ENCODE results near the gene HVCN1. TPM values are rescaled to one million over a fixed set of nuclear protein-coding genes. Genes with fewer than 3 reads are reported as not detected.
"Not testable (repeated sequence)": the region's sequence is repeated elsewhere in the genome, so short reads cannot be mapped to it uniquely, and the experiment has no call there.

The HVCN1 gene
- total and polyA plus RNA-seq, 2 of the 8 experiments (the other 6 are each of a cell fraction or from before 2014, with no cell fraction given) = 5.8 to 11.2 TPM

DNA sequence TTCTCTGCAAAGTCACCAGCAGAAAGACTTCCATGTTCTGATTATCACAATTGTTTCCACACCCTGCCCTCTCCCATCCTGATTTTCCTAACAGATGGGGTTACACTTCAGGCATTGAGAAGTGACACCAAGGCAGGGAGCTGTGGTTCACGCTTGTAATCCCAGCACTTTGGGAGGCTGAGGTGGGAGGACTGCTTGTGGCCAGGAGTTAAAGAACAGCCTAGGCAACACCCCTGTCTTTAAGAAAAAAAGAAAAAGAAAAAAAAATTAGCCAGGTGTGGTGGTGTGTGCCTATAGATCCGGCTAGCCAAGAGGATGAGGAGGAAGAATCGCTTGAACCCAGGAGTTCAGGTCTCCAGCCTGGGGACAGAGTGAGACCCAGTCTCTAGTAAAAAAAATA, 48.6 kb upstream of the HVCN1 start (continued):
- TF ChIP-seq SP2 (IDR thresholded peaks at IDR 0.05; ENCODE audit: low read length) = no peak
- TF ChIP-seq CEBPB (IDR thresholded peaks at IDR 0.05; ENCODE audit: low read depth, low read length) = no peak
- TF ChIP-seq, protein P1, sequence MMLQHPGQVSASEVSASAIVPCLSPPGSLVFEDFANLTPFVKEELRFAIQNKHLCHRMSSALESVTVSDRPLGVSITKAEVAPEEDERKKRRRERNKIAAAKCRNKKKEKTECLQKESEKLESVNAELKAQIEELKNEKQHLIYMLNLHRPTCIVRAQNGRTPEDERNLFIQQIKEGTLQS (IDR thresholded peaks at IDR 0.05; ENCODE audit: insufficient read depth, low read depth, low read length) = no peak
- no peak for TF ChIP-seq MAFK (IDR thresholded peaks at IDR 0.05; ENCODE audit: low read depth, low read length)

DNA sequence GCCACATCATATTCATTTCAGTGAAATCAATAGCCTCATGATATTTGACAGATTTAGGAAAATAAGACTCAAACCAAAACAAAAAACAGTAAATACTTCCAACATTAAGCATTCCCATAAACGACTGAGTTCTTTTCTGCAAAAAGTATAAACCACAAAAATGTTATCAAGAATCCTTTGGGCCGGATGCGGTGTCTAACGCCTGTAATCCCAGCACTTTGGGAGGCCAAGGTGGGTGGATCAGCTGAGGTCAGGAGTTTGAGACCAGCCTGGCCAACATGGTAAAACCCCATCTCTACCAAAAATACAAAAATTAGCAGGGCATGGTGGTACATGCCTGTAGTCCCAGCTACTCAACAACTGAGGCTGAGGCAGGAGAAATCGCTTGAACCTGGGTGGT, 48.1 kb upstream of the HVCN1 start:
- not testable (repeated sequence) for H2BK20ac ChIP-seq (ENCODE audit: low read length); H2BK12ac ChIP-seq (ENCODE audit: low read depth, low read length); H3K9ac ChIP-seq (replicated peaks in 1 of 4; ENCODE audit: extremely low read depth in 1 of 4, low read depth in 3 of 4, low read length in 3 of 4); H3K27me3 ChIP-seq (replicated peaks in 1 of 4; ENCODE audit: control insufficient read depth in 3 of 4, extremely low read depth in 1 of 4, insufficient read depth in 3 of 4, low read length in 3 of 4); H3K4ac ChIP-seq (replicated peaks; ENCODE audit: insufficient read length, low read depth, low read length); H3K23me2 ChIP-seq (ENCODE audit: low read depth, low read length); H3K9me3 ChIP-seq (ENCODE audit: insufficient read depth in 2 of 2, low read depth in 1 of 2, low read length in 1 of 2); H4K5ac ChIP-seq (ENCODE audit: insufficient read length, low read depth, low read length); H2AFZ ChIP-seq (ENCODE audit: low read length); H2AK5ac ChIP-seq (ENCODE audit: low read depth, low read length); FAIRE-seq; H2BK15ac ChIP-seq (ENCODE audit: low read length); H3K56ac ChIP-seq (replicated peaks; ENCODE audit: insufficient read length, low read depth, low read length); DNase-seq (ENCODE audit: low read depth in 1 of 2, low spot score in 2 of 2); H3K4me1 ChIP-seq (replicated peaks in 1 of 4; ENCODE audit: control insufficient read depth in 3 of 4, insufficient read depth in 4 of 4, low read length in 3 of 4); H3K79me1 ChIP-seq (ENCODE audit: low read depth, low read length); H3K18ac ChIP-seq (ENCODE audit: extremely low read depth, low read length); H2BK120ac ChIP-seq (replicated peaks; ENCODE audit: low read depth, low read length); H4K91ac ChIP-seq (replicated peaks; ENCODE audit: insufficient read length, low read length); H3K23ac ChIP-seq (ENCODE audit: insufficient read length); H3K4me3 ChIP-seq (ENCODE audit: extremely low read depth in 1 of 4, insufficient read depth in 2 of 4, low read depth in 3 of 4, low read length in 4 of 4); H4K8ac ChIP-seq (ENCODE audit: extremely low read depth, insufficient read depth, low read length); H3K4me2 ChIP-seq (ENCODE audit: insufficient read depth in 1 of 2, low read depth in 2 of 2, low read length in 2 of 2); H3K27ac ChIP-seq (ENCODE audit: low read depth, low read length); H2BK5ac ChIP-seq (ENCODE audit: low read depth, low read length); H3K14ac ChIP-seq (ENCODE audit: insufficient read length)
- 90% methylated on average over 5 of the region's 5 CpGs; no CpG with 5 or more reads in 1 of the 2 experiments for WGBS, 2 experiments (ENCODE audit: extremely low coverage in 1 of 2, insufficient coverage in 1 of 2, insufficient read length in 1 of 2, insufficient replicate concordance in 2 of 2, low coverage in 1 of 2, low lambda C conversion rate in 2 of 2, missing lambda C conversion rate in 1 of 2)
- ChIA-PET CTCF (ENCODE audit: partially characterized antibody) (interaction anchor here (1.0 to 1.6 kb wide), 2 partner anchors 11 to 90 kb away, joined by 5 read pairs; no protein-coding TSS in a partner anchor), POLR2A (ENCODE audit: partially characterized antibody) (interaction anchor here (1.6 kb wide), 2 partner anchors 9 to 11 kb away, joined by 5 to 9 read pairs; no protein-coding TSS in a partner anchor)
- H3K36me3 ChIP-seq (ENCODE audit: control insufficient read depth in 2 of 4, insufficient read depth in 4 of 4, low read length in 3 of 4) = peaks cover 0 to 29% (median 2%) of the 10 kb centered on the region in 4 experiments; a peak in 3 of 8 replicates
- peaks cover 43 to 64% of the 10 kb centered on the region in 2 experiments for H4K20me1 ChIP-seq (replicated peaks in 1 of 2; ENCODE audit: control insufficient read depth in 1 of 2, insufficient read depth in 2 of 2, low read length in 2 of 2)
- H3K79me2 ChIP-seq (ENCODE audit: control insufficient read depth in 1 of 2, insufficient read depth in 2 of 2, low read length in 2 of 2) = peaks cover 78 to 100% of the 10 kb centered on the region in 2 experiments

All from H1 (cell line).